Measurements from ENCODE around the gene ACCSL.
A peak's percentile ranks its signal among the peaks of the same experiment; 100 is the strongest.

Gene ACCSL

DNA sequence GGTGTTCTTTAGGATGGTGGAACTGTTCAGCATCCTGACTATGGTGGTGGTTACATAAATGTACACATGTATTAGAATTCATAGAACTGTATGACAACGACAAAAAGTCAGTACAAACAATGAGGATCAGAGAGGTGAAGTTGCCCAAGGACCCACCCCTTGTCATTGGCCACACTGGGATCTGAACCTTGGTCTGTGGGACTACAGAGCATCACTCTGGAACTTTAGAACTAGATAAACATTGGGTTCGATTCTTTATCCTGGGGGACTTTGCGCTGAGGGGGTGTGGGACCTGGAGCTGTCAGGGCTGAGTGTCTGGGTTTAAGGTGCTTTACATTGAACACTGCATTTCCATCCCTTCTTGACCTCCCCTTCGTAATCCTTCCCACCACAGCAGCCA, 34.9 kb downstream of the ACCSL start:
- 89% methylated on average over 4 of the region's 4 CpGs for WGBS
- Histone ChIP-seq H3K36me3 (ENCODE audit: insufficient read depth, low read length) (no peaks in the 10 kb centered on the region; the same call in 1 of the 2 replicates), H3K4me1 (ENCODE audit: insufficient read depth, low read length) (no peaks in the 10 kb centered on the region), H3K27ac (ENCODE audit: low read depth, low read length) (no peak overlapping the region), H3K4me3 (ENCODE audit: low read length) (no peak overlapping the region), H3K9me3 (ENCODE audit: insufficient read depth, low read depth, low read length) (no peaks in the 10 kb centered on the region), H3K27me3 (ENCODE audit: insufficient read depth, low read length) (no peaks in the 10 kb centered on the region), H3K9ac (ENCODE audit: low read depth, low read length) (no peak overlapping the region)

DNA sequence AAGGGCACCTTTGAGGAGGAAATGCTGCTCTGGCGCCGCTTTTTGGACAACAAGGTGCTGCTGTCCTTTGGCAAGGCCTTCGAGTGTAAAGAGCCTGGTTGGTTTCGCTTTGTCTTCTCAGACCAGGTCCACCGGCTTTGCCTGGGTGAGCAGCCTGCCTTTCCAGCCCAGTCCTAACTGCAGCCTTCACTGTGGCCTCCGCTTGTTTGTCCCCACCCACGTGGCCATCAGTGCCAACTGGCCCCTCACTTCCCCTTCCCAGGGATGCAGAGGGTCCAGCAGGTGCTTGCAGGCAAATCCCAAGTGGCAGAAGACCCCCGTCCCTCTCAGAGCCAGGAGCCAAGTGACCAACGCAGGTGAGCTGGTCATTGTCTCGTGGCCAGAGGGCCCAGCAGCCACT, 35.7 kb downstream of the ACCSL start:
- no peaks in the 10 kb centered on the region for H3K27me3 ChIP-seq (ENCODE audit: insufficient read depth, low read length)
- H3K4me1 ChIP-seq (ENCODE audit: insufficient read depth, low read length) = no peaks in the 10 kb centered on the region
- 91% methylated on average over 10 of the region's 10 CpGs for WGBS
- H3K27ac ChIP-seq (ENCODE audit: low read depth, low read length) = no peak overlapping the region
- peaks cover 2% of the 10 kb centered on the region; the same call in 1 of the 2 replicates for H3K9me3 ChIP-seq (ENCODE audit: insufficient read depth, low read depth, low read length)
- no peak overlapping the region for H3K4me3 ChIP-seq (ENCODE audit: low read length)
- no peaks in the 10 kb centered on the region; the same call in 1 of the 2 replicates for H3K36me3 ChIP-seq (ENCODE audit: insufficient read depth, low read length)
- H3K9ac ChIP-seq (ENCODE audit: low read depth, low read length) = no peak overlapping the region

DNA sequence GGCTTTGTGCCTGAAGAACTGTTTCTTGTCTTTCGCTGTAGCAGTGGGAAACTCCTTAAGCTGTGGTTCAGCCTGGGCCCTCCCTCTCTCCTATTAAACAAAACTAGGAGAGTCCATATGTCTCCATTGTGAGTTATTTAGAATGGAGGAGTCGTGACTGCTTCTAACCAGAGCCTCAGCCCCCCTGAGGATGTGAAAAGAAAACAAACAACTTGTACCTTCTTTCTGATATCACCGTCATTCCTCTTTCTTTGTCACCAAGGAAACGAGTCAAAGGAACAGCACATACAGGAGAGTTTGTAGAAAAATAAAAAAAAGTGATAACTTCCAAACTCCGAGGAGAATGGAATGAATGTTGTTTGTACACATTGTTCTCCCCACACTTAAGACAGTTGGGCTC, 36.1 kb downstream of the ACCSL start:
- WGBS = 98% methylated on average over 4 of the region's 5 CpGs
- no peak overlapping the region for H3K27ac ChIP-seq (ENCODE audit: low read depth, low read length)
- no peaks in the 10 kb centered on the region for H3K27me3 ChIP-seq (ENCODE audit: insufficient read depth, low read length)
- H3K4me3 ChIP-seq (ENCODE audit: low read length) = no peak overlapping the region
- H3K36me3 ChIP-seq (ENCODE audit: insufficient read depth, low read length) = no peaks in the 10 kb centered on the region; the same call in 1 of the 2 replicates
- no peak overlapping the region for H3K9ac ChIP-seq (ENCODE audit: low read depth, low read length)
- peaks cover 3% of the 10 kb centered on the region; the same call in 1 of the 2 replicates for H3K9me3 ChIP-seq (ENCODE audit: insufficient read depth, low read depth, low read length)
- no peaks in the 10 kb centered on the region for H3K4me1 ChIP-seq (ENCODE audit: insufficient read depth, low read length)

- H3K9me3 ChIP-seq (ENCODE audit: insufficient read depth, low read depth, low read length) = peaks cover 3% of the 10 kb centered on the region; the same call in 1 of the 2 replicates
- H3K9ac ChIP-seq (ENCODE audit: low read depth, low read length) = no peak overlapping the region
- no peak overlapping the region for H3K27ac ChIP-seq (ENCODE audit: low read depth, low read length)
- H3K4me3 ChIP-seq (ENCODE audit: low read length) = no peak overlapping the region
- H3K4me1 ChIP-seq (ENCODE audit: insufficient read depth, low read length) = no peaks in the 10 kb centered on the region
- H3K36me3 ChIP-seq (ENCODE audit: insufficient read depth, low read length) = no peaks in the 10 kb centered on the region; the same call in 1 of the 2 replicates
- no peaks in the 10 kb centered on the region for H3K27me3 ChIP-seq (ENCODE audit: insufficient read depth, low read length)
- no CpG with 5 or more reads among the region's 1 CpG for WGBS
These were observed 37.5 kb downstream of the ACCSL start for GRCh38 chr11:44085330-44085729.

- H3K9me3 ChIP-seq (ENCODE audit: insufficient read depth, low read depth, low read length) = peaks cover 3% of the 10 kb centered on the region; the same call in 1 of the 2 replicates
- no peak overlapping the region for H3K27ac ChIP-seq (ENCODE audit: low read depth, low read length)
- WGBS = 95% methylated on average over 4 of the region's 4 CpGs
- H3K9ac ChIP-seq (ENCODE audit: low read depth, low read length) = no peak overlapping the region
- no peak overlapping the region for H3K4me3 ChIP-seq (ENCODE audit: low read length)
- H3K4me1 ChIP-seq (ENCODE audit: insufficient read depth, low read length) = no peaks in the 10 kb centered on the region
- peaks cover 2% of the 10 kb centered on the region; the same call in 1 of the 2 replicates for H3K27me3 ChIP-seq (ENCODE audit: insufficient read depth, low read length)
- no peaks in the 10 kb centered on the region for H3K36me3 ChIP-seq (ENCODE audit: insufficient read depth, low read length)
These were observed 40.6 kb downstream of the ACCSL start for GRCh38 chr11:44088377-44088776.

DNA sequence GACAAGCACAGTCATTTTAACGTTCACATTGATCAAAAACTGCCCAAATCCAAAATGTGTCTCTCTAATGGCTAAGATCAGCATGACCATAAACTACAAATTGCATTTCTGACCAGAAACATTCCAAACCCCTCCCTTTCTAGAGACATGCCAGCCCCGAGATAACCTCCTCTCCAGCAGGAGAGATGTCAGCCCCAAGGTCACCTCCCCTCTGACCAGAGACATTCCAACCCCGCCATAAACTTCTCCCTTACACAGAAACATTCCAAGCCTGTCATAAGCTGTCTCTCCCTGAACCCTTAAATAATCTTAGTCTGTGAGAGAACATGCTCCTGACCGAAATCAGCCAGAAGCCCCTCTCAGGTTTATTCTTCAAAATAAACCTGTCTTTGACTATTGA, 41.1 kb downstream of the ACCSL start:
- H3K4me3 ChIP-seq (ENCODE audit: low read length) = no peak overlapping the region
- no peak overlapping the region for H3K27ac ChIP-seq (ENCODE audit: low read depth, low read length)
- H3K4me1 ChIP-seq (ENCODE audit: insufficient read depth, low read length) = no peaks in the 10 kb centered on the region
- H3K9ac ChIP-seq (ENCODE audit: low read depth, low read length) = no peak overlapping the region
- H3K27me3 ChIP-seq (ENCODE audit: insufficient read depth, low read length) = peaks cover 2% of the 10 kb centered on the region; the same call in 1 of the 2 replicates
- H3K9me3 ChIP-seq (ENCODE audit: insufficient read depth, low read depth, low read length) = peaks cover 3% of the 10 kb centered on the region; the same call in 1 of the 2 replicates
- no peaks in the 10 kb centered on the region for H3K36me3 ChIP-seq (ENCODE audit: insufficient read depth, low read length)
- WGBS = 89% methylated on average over 4 of the region's 4 CpGs

- no CpG with 5 or more reads among the region's 1 CpG for WGBS
These were observed 42.8 kb downstream of the ACCSL start for GRCh38 chr11:44090539-44090938.

GRCh38 chr11:44094260-44094868, 46.6 kb downstream of the ACCSL start:
- Histone ChIP-seq H3K9ac (ENCODE audit: low read depth, low read length) (no peak overlapping the region), H3K4me1 (ENCODE audit: insufficient read depth, low read length) (peaks cover 9% of the 10 kb centered on the region), H3K36me3 (ENCODE audit: insufficient read depth, low read length) (no peaks in the 10 kb centered on the region), H3K27me3 (ENCODE audit: insufficient read depth, low read length) (peaks cover 14% of the 10 kb centered on the region), H3K9me3 (ENCODE audit: insufficient read depth, low read depth, low read length) (no peaks in the 10 kb centered on the region), H3K4me3 (ENCODE audit: low read length) (no peak overlapping the region), H3K27ac (ENCODE audit: low read depth, low read length) (no peak overlapping the region)
- WGBS = 48% methylated on average over 10 of the region's 11 CpGs

More at GRCh38 chr11:44090539-44090938, 42.8 kb downstream of the ACCSL start:
- Histone ChIP-seq H3K4me1 (ENCODE audit: insufficient read depth, low read length) (peaks cover 3% of the 10 kb centered on the region; the same call in 1 of the 2 replicates), H3K27me3 (ENCODE audit: insufficient read depth, low read length) (peaks cover 6% of the 10 kb centered on the region; the same call in 1 of the 2 replicates), H3K4me3 (ENCODE audit: low read length) (no peak overlapping the region), H3K9me3 (ENCODE audit: insufficient read depth, low read depth, low read length) (peaks cover 3% of the 10 kb centered on the region; the same call in 1 of the 2 replicates), H3K36me3 (ENCODE audit: insufficient read depth, low read length) (no peaks in the 10 kb centered on the region), H3K27ac (ENCODE audit: low read depth, low read length) (no peak overlapping the region), H3K9ac (ENCODE audit: low read depth, low read length) (no peak overlapping the region)

- Histone ChIP-seq H3K9ac (ENCODE audit: low read depth, low read length) (peak within 1 kb of the TSS; percentile 71), H3K27me3 (ENCODE audit: insufficient read depth, low read length) (peaks cover 13% of the 10 kb centered on the region), H3K36me3 (ENCODE audit: insufficient read depth, low read length) (no peaks in the 10 kb centered on the region), H3K4me3 (ENCODE audit: low read length) (peak within 1 kb of the TSS; percentile 91), H3K4me1 (ENCODE audit: insufficient read depth, low read length) (peaks cover 9% of the 10 kb centered on the region), H3K9me3 (ENCODE audit: insufficient read depth, low read depth, low read length) (no peaks in the 10 kb centered on the region), H3K27ac (ENCODE audit: low read depth, low read length) (no peak within 1 kb of the TSS)
- under 1% methylated on average over 83 of the region's 83 CpGs for WGBS
These were observed 48.0 kb downstream of the ACCSL start, which contains the start of gene EXT2 for GRCh38 chr11:44095506-44096359. TSS of gene EXT2 (plus strand) at chr11:44095678. CDS start at chr11:44107713, 12,035 bp downstream.

DNA sequence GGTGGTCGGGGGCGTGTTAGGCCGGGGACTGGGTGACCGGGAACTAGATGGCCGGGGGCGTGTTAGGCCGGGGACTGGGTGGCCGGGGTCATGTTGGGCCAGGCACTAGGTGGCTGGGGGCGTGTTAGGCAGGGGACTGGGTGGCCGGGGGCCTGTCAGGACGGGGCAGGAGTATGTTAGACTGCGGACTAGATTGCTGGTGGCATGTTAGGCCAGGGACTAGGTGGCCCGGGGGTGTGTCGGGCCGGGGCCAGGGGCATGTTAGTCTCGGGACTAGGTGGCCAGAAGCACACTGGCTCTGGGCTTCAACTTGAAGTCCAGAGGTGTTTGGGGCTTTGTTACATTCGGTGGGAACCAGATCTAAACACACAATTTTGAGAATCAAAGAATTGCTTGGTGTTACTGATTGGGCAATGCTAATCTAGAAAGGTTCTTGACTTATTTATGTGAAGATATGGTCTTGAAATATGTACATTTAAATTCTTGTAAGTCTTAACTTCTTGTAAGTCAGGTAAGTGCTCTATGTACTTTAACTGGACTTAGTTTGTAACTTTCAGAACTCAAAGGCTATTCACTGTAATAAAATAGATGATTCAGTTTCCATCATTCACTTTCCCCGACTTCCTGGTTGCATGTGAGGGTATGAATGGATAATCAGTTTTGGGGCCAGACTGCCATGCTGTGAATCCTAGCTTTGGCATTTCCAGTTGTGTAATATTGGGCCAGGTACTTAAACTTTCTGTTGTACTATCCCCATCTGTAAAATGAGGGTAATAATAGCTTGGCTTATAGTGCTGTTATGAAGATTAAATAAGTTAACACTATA, 48.8 kb downstream of the ACCSL start:
- H3K4me1 ChIP-seq (ENCODE audit: insufficient read depth, low read length) = peaks cover 9% of the 10 kb centered on the region
- no peak overlapping the region for H3K9ac ChIP-seq (ENCODE audit: low read depth, low read length)
- no peak overlapping the region for H3K27ac ChIP-seq (ENCODE audit: low read depth, low read length)
- WGBS = 14% methylated on average over 18 of the region's 18 CpGs
- peaks cover 11% of the 10 kb centered on the region for H3K27me3 ChIP-seq (ENCODE audit: insufficient read depth, low read length)
- H3K36me3 ChIP-seq (ENCODE audit: insufficient read depth, low read length) = no peaks in the 10 kb centered on the region
- peak overlapping the region; percentile 91 for H3K4me3 ChIP-seq (ENCODE audit: low read length)
- no peaks in the 10 kb centered on the region for H3K9me3 ChIP-seq (ENCODE audit: insufficient read depth, low read depth, low read length)
